Liver (tissue), 3 donors: ENCODE data around the gene C20orf173.

Source experiments
- ATF3 ChIP-seq: IDR thresholded peaks from 2 replicates; pipeline ENCODE4 v1.6.1; 2016; ENCODE audit warnings: antibody characterized with exemption
- CTCF ChIP-seq: fragments of 150-350 bp; IDR thresholded peaks from 2 replicates; pipeline ENCODE4 v1.5.1; 2017; ENCODE audit warnings: improper control_type of control experiment, low read depth, low read length; ENCODE audit not compliant: missing input control
- EGR1 ChIP-seq, 2 donors: IDR thresholded peaks; 2 replicates each; pipeline ENCODE4 v1.6.1; 2016 to 2018; ENCODE audit warnings: antibody characterized with exemption in 2 of 2, low read depth in 2 of 2
- GABPA ChIP-seq, 2 donors: IDR thresholded peaks in 1 of 2; conservative IDR thresholded peaks in 1 of 2; 2 replicates each; pipeline ENCODE4 v1.6.1; 2016; ENCODE audit warnings: antibody characterized with exemption in 2 of 2, mild to moderate bottlenecking in 1 of 2, moderate library complexity in 1 of 2
- HNF4G ChIP-seq: IDR thresholded peaks from 2 replicates; pipeline ENCODE4 v1.6.1; 2016; ENCODE audit warnings: antibody characterized with exemption
- JUND ChIP-seq, 2 donors: IDR thresholded peaks; 2 replicates each; pipeline ENCODE4 v1.6.1; 2016; ENCODE audit warnings: antibody characterized with exemption in 2 of 2
- MAX ChIP-seq: IDR thresholded peaks from 2 replicates; pipeline ENCODE4 v1.6.1; 2016; ENCODE audit warnings: antibody characterized with exemption
- NR2F2 ChIP-seq: IDR thresholded peaks from 2 replicates; pipeline ENCODE4 v1.6.1; 2016; ENCODE audit warnings: antibody characterized with exemption
- RAD21 ChIP-seq, 2 donors: IDR thresholded peaks; 2 replicates each; pipeline ENCODE4 v1.6.1; 2016; ENCODE audit warnings: antibody characterized with exemption in 2 of 2, mild to moderate bottlenecking in 2 of 2
- REST ChIP-seq: IDR thresholded peaks from 2 replicates; pipeline ENCODE4 v1.6.1; 2016; ENCODE audit warnings: antibody characterized with exemption, mild to moderate bottlenecking
- SP1 ChIP-seq: IDR thresholded peaks from 2 replicates; pipeline ENCODE4 v1.6.1; 2018; ENCODE audit warnings: antibody characterized with exemption, mild to moderate bottlenecking
- TAF1 ChIP-seq: conservative IDR thresholded peaks from 2 replicates; pipeline ENCODE4 v1.6.1; 2016; ENCODE audit warnings: antibody characterized with exemption, mild to moderate bottlenecking
- YY1 ChIP-seq: IDR thresholded peaks from 2 replicates; pipeline ENCODE4 v1.6.1; 2016; ENCODE audit warnings: antibody characterized with exemption, mild to moderate bottlenecking
- donor health status: healthy.
- donor health status: healthy.

GRCh38 chr20:35496481-35496880 is 33.0 kb downstream of the C20orf173 start:
- TF ChIP-seq CTCF (no peak), REST (no peak), SP1 (no peak), TAF1 (no peak), YY1 (no peak), EGR1 (IDR thresholded peaks at IDR 0.05; ENCODE audit: low read depth in 2 of 2) (no peak), RAD21 (IDR thresholded peaks at IDR 0.05) (no peak), JUND (IDR thresholded peaks at IDR 0.05) (no peak), HNF4G (no peak), ATF3 (no peak), MAX (no peak), GABPA (IDR thresholded peaks at IDR 0.05 in 1 of 2, conservative IDR thresholded peaks at IDR 0.05 in 1 of 2) (no peak), NR2F2 (no peak)
